ENCODE results near the gene IFNGR1. TPM values are rescaled to one million over a fixed set of nuclear protein-coding genes. Genes with fewer than 3 reads are reported as not detected.

Gene IFNGR1
- total RNA-seq = 10 to 100 TPM; 25.8 to 88.8 (median 37.4) TPM
- long read RNA-seq, transcript IFNGR1-201 (7 exons, 2,139 nt) = major isoform, 7 of 8 reads
- long read RNA-seq, partial matches to known transcripts = 1 of 8 reads
- long read RNA-seq, other reads (novel, unspliced or antisense) = 0 of 8 reads

GRCh38 chr6:137218917-137219663 lies at the start of gene IFNGR1:
IFNGR1 (minus strand) TSS chr6:137219385; CDS start chr6:137219327, 58 bp downstream.
- TF ChIP-seq CTCF (IDR thresholded peaks at IDR 0.05) = no peak
- TF ChIP-seq POLR2A (IDR thresholded peaks at IDR 0.05) = peak; percentile 99
- peak; percentile 85 to 96 (median 93) for ATAC-seq
- no peaks in the 10 kb centered on the region for H3K27me3 ChIP-seq
- 0% methylated on average over 9 of the region's 64 CpGs for WGBS (ENCODE audit: insufficient coverage, low coverage, low lambda C conversion rate, missing lambda C conversion rate)
- H3K4me1 ChIP-seq = peaks cover 0 to 43% (median 12%) of the 10 kb centered on the region in 4 donors
- no peaks in the 10 kb centered on the region for H3K9me3 ChIP-seq
- H3K36me3 ChIP-seq = no peaks in the 10 kb centered on the region
- DNase-seq = peak; percentile 99 to 100 (median 100)
- intact Hi-C loops (cut with DNase I) = no loop called here
- H3K27ac ChIP-seq = peak within 1 kb of the TSS; percentile 94 to 99 (median 97)
- peak within 1 kb of the TSS; percentile 76 to 84 (median 79) for H3K4me3 ChIP-seq

DNA sequence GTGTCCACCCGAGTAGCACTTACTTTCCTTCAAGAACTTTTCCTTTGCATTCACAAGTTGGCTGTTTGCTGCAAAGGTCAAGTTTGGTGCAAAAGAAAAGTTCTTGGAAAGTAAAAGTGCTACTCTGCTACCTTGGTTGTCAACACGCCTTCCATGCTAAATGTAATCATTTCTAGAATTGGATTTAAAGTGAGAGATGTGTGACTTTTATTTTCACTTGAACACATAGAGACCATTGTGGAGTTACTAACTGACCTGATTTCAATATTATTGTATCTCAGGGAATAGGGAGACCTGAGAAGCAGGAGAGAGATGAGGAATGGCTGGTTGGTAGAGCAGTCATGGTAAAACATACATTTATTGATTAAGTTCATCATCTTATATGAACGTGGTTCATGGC lies 49.7 kb upstream of the IFNGR1 start:
- 58% methylated on average over 3 of the region's 3 CpGs for WGBS (ENCODE audit: insufficient coverage, low coverage, low lambda C conversion rate, missing lambda C conversion rate)
- Histone ChIP-seq H3K36me3 (no peaks in the 10 kb centered on the region), H3K4me1 (no peaks in the 10 kb centered on the region), H3K27me3 (no peaks in the 10 kb centered on the region), H3K9me3 (no peaks in the 10 kb centered on the region), H3K27ac (no peak overlapping the region), H3K4me3 (no peak overlapping the region)
- intact Hi-C loops (cut with DNase I) = loop anchor here in 1 of 2 donors (10.0 kb wide), 1 partner anchor 366 kb away; no protein-coding TSS in a partner anchor
- no peak for DNase-seq
- no peak for ATAC-seq
- no peak for TF ChIP-seq CTCF (IDR thresholded peaks at IDR 0.05)
- no peak for TF ChIP-seq POLR2A (IDR thresholded peaks at IDR 0.05)

DNA sequence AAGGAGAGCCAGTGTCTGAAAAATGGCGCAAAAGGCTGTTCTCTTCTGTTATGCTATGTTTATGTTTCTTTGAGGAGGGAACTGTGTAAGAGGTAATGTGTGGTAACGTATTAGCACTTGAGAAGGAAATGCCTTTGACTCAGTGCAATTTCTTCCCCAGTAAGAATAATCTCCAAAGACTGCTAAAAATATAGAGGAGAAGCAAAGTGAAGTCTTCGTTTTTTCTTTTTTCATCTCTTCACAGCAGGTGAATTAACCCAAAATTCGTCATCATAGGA lies 47.1 kb upstream of the IFNGR1 start:
- no peak for TF ChIP-seq CTCF (IDR thresholded peaks at IDR 0.05)
- no peak for TF ChIP-seq POLR2A (IDR thresholded peaks at IDR 0.05)
- intact Hi-C loops (cut with DNase I) = loop anchor here in 1 of 2 donors (10.0 kb wide), 1 partner anchor 369 kb away; no protein-coding TSS in a partner anchor
- Histone ChIP-seq H3K36me3 (no peaks in the 10 kb centered on the region), H3K4me1 (peaks cover 0 to 8% (median 0%) of the 10 kb centered on the region in 4 donors), H3K27ac (no peak overlapping the region), H3K27me3 (no peaks in the 10 kb centered on the region), H3K9me3 (no peaks in the 10 kb centered on the region), H3K4me3 (no peak overlapping the region)
- no peak for DNase-seq
- ATAC-seq = no peak
- WGBS (ENCODE audit: insufficient coverage, low coverage, low lambda C conversion rate, missing lambda C conversion rate) = 49% methylated on average over 4 of the region's 4 CpGs

- DNase-seq (no peak), ATAC-seq (no peak)
- Histone ChIP-seq H3K4me1 (peaks cover 0 to 13% (median 0%) of the 10 kb centered on the region in 4 donors), H3K27me3 (no peaks in the 10 kb centered on the region), H3K27ac (no peak overlapping the region), H3K9me3 (no peaks in the 10 kb centered on the region), H3K36me3 (no peaks in the 10 kb centered on the region), H3K4me3 (no peak overlapping the region)
- 68% methylated on average over 7 of the region's 7 CpGs for WGBS (ENCODE audit: insufficient coverage, low coverage, low lambda C conversion rate, missing lambda C conversion rate)
- no peak for TF ChIP-seq CTCF (IDR thresholded peaks at IDR 0.05)
- no peak for TF ChIP-seq POLR2A (IDR thresholded peaks at IDR 0.05)
- intact Hi-C loops (cut with DNase I) = loop anchor here in 1 of 2 donors (10.0 kb wide), 1 partner anchor 369 kb away; no protein-coding TSS in a partner anchor
Measured at GRCh38 chr6:137265561-137266308, 46.5 kb upstream of the IFNGR1 start.

Data from right lobe of liver (tissue), 6 donors.